Measurements from ENCODE around the gene KRTAP13-3. TPM values are rescaled to one million over a fixed set of nuclear protein-coding genes. Genes with fewer than 3 reads are reported as not detected.

The KRTAP13-3 gene
- total and polyA plus RNA-seq, 9 of the 15 experiments (the other 6 are each of a cell fraction or from before 2014, with no cell fraction given) = not detected

DNA sequence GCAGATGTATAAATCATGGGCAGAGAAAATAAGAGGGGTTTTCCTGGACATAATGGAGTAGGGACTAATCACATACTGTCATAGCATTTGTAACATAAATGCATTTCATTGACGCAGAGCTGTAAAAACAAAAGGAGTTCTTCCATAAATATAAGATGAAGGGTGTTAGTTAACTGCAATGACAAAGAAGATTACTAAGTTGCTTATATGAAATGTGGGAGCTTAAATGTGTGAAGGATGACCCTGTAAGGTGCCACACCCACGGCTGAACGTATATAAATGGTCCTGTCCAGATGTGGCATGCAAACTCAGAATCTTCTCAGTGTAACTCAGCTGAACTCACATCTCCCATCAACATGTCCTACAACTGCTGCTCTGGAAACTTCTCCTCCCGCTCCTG is 30.0 kb downstream of the KRTAP13-3 start, which contains the start of gene KRTAP13-1 (continued):
- TF ChIP-seq, protein P1, sequence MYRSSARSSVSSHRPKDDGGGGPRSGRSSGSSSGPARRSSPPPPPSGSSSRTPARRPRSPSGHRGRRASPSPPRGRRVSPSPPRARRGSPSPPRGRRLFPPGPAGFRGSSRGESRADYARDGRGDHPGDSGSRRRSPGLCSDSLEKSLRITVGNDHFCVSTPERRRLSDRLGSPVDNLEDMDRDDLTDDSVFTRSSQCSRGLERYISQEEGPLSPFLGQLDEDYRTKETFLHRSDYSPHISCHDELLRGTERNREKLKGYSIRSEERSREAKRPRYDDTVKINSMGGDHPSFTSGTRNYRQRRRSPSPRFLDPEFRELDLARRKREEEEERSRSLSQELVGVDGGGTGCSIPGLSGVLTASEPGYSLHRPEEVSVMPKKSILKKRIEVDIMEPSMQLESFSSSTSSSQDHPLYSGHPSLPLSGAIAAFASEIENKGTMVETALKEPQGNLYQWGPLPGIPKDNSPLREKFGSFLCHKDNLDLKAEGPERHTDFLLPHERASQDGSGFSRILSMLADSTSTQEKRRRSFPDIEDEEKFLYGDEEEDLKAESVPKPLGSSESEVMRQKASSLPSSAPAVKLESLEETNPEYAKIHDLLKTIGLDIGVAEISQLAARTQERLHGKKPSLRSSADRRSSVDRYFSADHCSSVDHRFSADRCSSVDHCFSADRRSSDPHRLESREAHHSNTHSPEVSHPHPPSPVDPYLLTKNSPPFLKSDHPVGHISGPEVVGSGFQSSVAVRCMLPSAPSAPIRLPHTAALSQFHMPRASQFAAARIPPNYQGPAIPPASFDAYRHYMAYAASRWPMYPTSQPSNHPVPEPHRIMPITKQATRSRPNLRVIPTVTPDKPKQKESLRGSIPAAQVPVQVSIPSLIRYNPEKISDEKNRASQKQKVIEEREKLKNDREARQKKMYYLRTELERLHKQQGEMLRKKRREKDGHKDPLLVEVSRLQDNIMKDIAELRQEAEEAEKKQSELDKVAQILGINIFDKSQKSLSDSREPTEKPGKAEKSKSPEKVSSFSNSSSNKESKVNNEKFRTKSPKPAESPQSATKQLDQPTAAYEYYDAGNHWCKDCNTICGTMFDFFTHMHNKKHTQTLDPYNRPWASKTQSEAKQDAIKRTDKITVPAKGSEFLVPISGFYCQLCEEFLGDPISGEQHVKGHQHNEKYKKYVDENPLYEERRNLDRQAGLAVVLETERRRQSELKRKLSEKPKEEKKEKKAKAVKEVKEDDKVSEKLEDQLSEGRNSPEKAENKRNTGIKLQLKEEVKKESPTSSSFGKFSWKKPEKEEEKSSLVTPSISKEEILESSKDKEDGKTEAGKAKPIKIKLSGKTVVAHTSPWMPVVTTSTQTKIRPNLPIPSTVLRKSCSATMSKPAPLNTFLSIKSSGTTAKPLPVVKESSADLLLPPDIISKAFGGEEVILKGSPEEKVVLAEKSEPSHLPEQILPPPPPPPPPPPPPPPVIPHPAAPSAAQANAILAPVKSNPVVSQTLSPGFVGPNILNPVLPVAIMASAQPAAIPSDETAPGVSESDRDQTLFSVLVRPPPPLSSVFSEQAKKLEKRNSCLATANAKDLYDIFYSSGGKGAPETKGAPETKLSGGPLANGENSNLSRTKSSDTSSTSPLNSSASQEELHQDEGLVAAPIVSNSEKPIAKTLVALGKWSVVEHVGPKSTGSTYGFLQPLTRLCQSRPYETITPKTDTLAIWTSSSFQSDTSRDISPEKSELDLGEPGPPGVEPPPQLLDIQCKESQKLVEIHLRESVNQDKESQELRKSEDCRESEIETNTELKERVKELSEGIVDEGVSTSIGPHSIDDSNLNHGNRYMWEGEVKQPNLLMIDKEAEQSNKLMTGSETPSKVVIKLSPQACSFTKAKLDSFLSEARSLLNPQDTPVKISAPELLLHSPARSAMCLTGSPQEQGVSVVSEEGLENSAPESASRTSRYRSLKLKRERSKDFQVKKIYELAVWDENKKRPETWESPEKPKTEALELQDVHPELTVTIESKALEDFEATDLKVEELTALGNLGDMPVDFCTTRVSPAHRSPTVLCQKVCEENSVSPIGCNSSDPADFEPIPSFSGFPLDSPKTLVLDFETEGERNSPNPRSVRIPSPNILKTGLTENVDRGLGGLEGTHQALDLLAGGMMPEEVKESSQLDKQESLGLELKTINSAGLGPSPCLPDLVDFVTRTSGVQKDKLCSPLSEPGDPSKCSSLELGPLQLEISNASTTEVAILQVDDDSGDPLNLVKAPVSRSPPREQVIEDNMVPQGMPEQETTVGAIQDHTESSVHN (IDR thresholded peaks at IDR 0.05; ENCODE audit: borderline replicate concordance in 1 of 2, low read depth in 1 of 2) = no peak
- TF ChIP-seq HNRNPL (IDR thresholded peaks at IDR 0.05; ENCODE audit: low read depth, low read length) = no peak
